Measurements from ENCODE around the gene SLC5A3. TPM values are rescaled to one million over a fixed set of nuclear protein-coding genes. Genes with fewer than 3 reads are reported as not detected.
A peak's percentile ranks its signal among the peaks of the same experiment; 100 is the strongest.

Gene SLC5A3
- polyA plus RNA-seq, 3 donors, result 1.2 to 3.3 (median 1.6) TPM

GRCh38 chr21:34110594-34111202, 37.3 kb downstream of the SLC5A3 start:
- no peak overlapping the region for H3K4me3 Mint-ChIP-seq
- no peak overlapping the region for H3K4me3 ChIP-seq (replicated peaks in 1 of 3; ENCODE audit: low read depth in 2 of 3, low read length in 3 of 3)
- H3K27ac ChIP-seq (ENCODE audit: low read depth in 1 of 2, low read length in 2 of 2), result no peak overlapping the region
- H2AFZ ChIP-seq (ENCODE audit: insufficient read depth, low read depth, low read length, poor library complexity, severe bottlenecking), result no peak overlapping the region
- peaks cover 52% of the 10 kb centered on the region for H4K20me1 ChIP-seq (ENCODE audit: insufficient read depth, low read length)
- no peak overlapping the region for H3K9ac ChIP-seq (ENCODE audit: insufficient read depth, low read length, poor library complexity, severe bottlenecking)
- H3K36me3 Mint-ChIP-seq, result peaks cover 12 to 16% of the 10 kb centered on the region in 2 donors
- 100% methylated on average over 1 of the region's 8 CpGs for WGBS (ENCODE audit: insufficient coverage)
- intact Hi-C loops (cut with micrococcal nuclease), result no loop called here
- no peak for TF ChIP-seq CTCF (IDR thresholded peaks at IDR 0.05)
- peaks cover 0 to 2% (median 0%) of the 10 kb centered on the region in 7 donors for H3K9me3 Mint-ChIP-seq
- H3K79me2 ChIP-seq (ENCODE audit: insufficient read depth, low read length), result peaks cover 29% of the 10 kb centered on the region
- H3K27me3 ChIP-seq (ENCODE audit: control insufficient read depth in 2 of 2, insufficient read depth in 2 of 2, low read length in 2 of 2), result no peaks in the 10 kb centered on the region
- no peaks in the 10 kb centered on the region for H3K27me3 Mint-ChIP-seq (ENCODE audit: low read depth in 3 of 3)
- peaks cover 24% of the 10 kb centered on the region for H3K4me1 Mint-ChIP-seq
- DNase-seq, result no peak
- no peak overlapping the region for H3K4me2 ChIP-seq (replicated peaks; ENCODE audit: extremely low read depth, low read length, poor library complexity, severe bottlenecking)
- H3K36me3 ChIP-seq (replicated peaks in 1 of 2; ENCODE audit: control insufficient read depth in 1 of 2, insufficient read depth in 2 of 2, low read length in 2 of 2), result no peaks in the 10 kb centered on the region
- no peak overlapping the region for H3K27ac Mint-ChIP-seq
- no peaks in the 10 kb centered on the region for H3K4me1 ChIP-seq (ENCODE audit: control insufficient read depth in 1 of 2, insufficient read depth in 2 of 2, low read length in 2 of 2)
- H3K9me3 ChIP-seq (replicated peaks in 1 of 2; ENCODE audit: control insufficient read depth in 1 of 2, insufficient read depth in 1 of 2, low read length in 2 of 2), result no peaks in the 10 kb centered on the region

- intact Hi-C loops (cut with micrococcal nuclease), result no loop called here
- Histone ChIP-seq H3K9ac (ENCODE audit: insufficient read depth, low read length, poor library complexity, severe bottlenecking) (no peak overlapping the region), H3K4me1 (ENCODE audit: control insufficient read depth in 1 of 2, insufficient read depth in 2 of 2, low read length in 2 of 2) (no peaks in the 10 kb centered on the region), H3K4me3 (replicated peaks in 1 of 3; ENCODE audit: low read depth in 2 of 3, low read length in 3 of 3) (no peak overlapping the region), H3K27me3 (ENCODE audit: control insufficient read depth in 2 of 2, insufficient read depth in 2 of 2, low read length in 2 of 2) (no peaks in the 10 kb centered on the region), H3K27ac (ENCODE audit: low read depth in 1 of 2, low read length in 2 of 2) (no peak overlapping the region), H3K79me2 (ENCODE audit: insufficient read depth, low read length) (peaks cover 30% of the 10 kb centered on the region), H2AFZ (ENCODE audit: insufficient read depth, low read depth, low read length, poor library complexity, severe bottlenecking) (no peak overlapping the region), H3K9me3 (replicated peaks in 1 of 2; ENCODE audit: control insufficient read depth in 1 of 2, insufficient read depth in 1 of 2, low read length in 2 of 2) (no peaks in the 10 kb centered on the region), H4K20me1 (ENCODE audit: insufficient read depth, low read length) (peaks cover 51% of the 10 kb centered on the region), H3K36me3 (replicated peaks in 1 of 2; ENCODE audit: control insufficient read depth in 1 of 2, insufficient read depth in 2 of 2, low read length in 2 of 2) (no peaks in the 10 kb centered on the region), H3K4me2 (replicated peaks; ENCODE audit: extremely low read depth, low read length, poor library complexity, severe bottlenecking) (no peak overlapping the region)
- H3K4me1 Mint-ChIP-seq, result peaks cover 24% of the 10 kb centered on the region
- DNase-seq, result no peak
- H3K27me3 Mint-ChIP-seq (ENCODE audit: low read depth in 3 of 3), result no peaks in the 10 kb centered on the region
- TF ChIP-seq CTCF (IDR thresholded peaks at IDR 0.05), result no peak
- H3K36me3 Mint-ChIP-seq, result peaks cover 12 to 16% of the 10 kb centered on the region in 2 donors
- peaks cover 0 to 2% (median 0%) of the 10 kb centered on the region in 7 donors for H3K9me3 Mint-ChIP-seq
- no peak overlapping the region for H3K4me3 Mint-ChIP-seq
- H3K27ac Mint-ChIP-seq, result peak overlapping the region in 2 of 7 donors; percentile 13 to 26
- WGBS (ENCODE audit: insufficient coverage), result no CpG with 5 or more reads among the region's 6 CpGs
Measured at GRCh38 chr21:34112316-34113033, 39.1 kb downstream of the SLC5A3 start.

All from CD14-positive monocyte (primary cell).